GM12878 (cell line): ENCODE results near the gene MVK. TPM values are rescaled to one million over a fixed set of nuclear protein-coding genes. Genes with fewer than 3 reads are reported as not detected.
"Not testable (repeated sequence)": the region's sequence is repeated elsewhere in the genome, so short reads cannot be mapped to it uniquely, and the experiment has no call there.

Experiments
- ATAC-seq: fragments of 200-7000 bp; cut with Tn5 transposase; 3 replicates; pipeline ENCODE4 v1.9.1; 2020; ENCODE audit warnings: mild to moderate bottlenecking, moderate library complexity
- BruUV-seq: library from RNA; stranded (reverse); fragments of 400-500 nt; replicated peaks from 2 replicates; lab custom pipeline; 2021; lab: Mats Ljungman, UMichigan
- CTCF ChIA-PET: fragments of 300-600 bp; sonication (Branson Sonifier 250); formaldehyde crosslinking; extraction: SDS; loops from one replicate; lab custom pipeline; 2021; ENCODE audit warnings: inconsistent platforms; lab: Yijun Ruan, JAX
- POLR2A ChIA-PET: fragments of 350-600 bp; formaldehyde crosslinking; extraction: SDS; loops from one replicate; lab custom pipeline; 2021; ENCODE audit warnings: inconsistent platforms; lab: Charles Lee
- RAD21 ChIA-PET: fragments of 300-600 bp; sonication (Branson Sonifier 250); formaldehyde crosslinking; loops from one replicate; lab custom pipeline; 2023; ENCODE audit warnings: antibody characterized with exemption; ENCODE audit not compliant: unreplicated experiment; lab: Charles Lee
- SMC1A ChIA-PET: fragments of 300-600 bp; sonication (Branson Sonifier 250); formaldehyde crosslinking; loops from one replicate; lab custom pipeline; 2023; ENCODE audit not compliant: unreplicated experiment, uncharacterized antibody; lab: Charles Lee
- DNase-seq: peaks from one replicate; pipeline ENCODE4 v3.0.0-alpha.2; 2011; ENCODE audit warnings: low read depth, low spot score
- FAIRE-seq: peaks from 3 replicates; lab custom pipeline; 2011; peaks lifted over from hg19 to GRCh38; lab: Jason Lieb, UNC
- H2AFZ ChIP-seq: 2 replicates; pipeline ENCODE4 v1.6.0; 2011; ENCODE audit warnings: low read depth, low read length, control low read depth; ENCODE audit not compliant: control insufficient read depth
- H3K27ac ChIP-seq: 2 replicates; pipeline ENCODE4 v1.5.1; 2011; ENCODE audit warnings: control low read depth; ENCODE audit not compliant: control insufficient read depth, insufficient read depth
- H3K27me3 ChIP-seq, 2 experiments: replicated peaks in 1 of 2; 2 replicates each; pipeline versions ENCODE4 v1.6.0 to v1.6.1; 2011; ENCODE audit warnings: low read length in 1 of 2; ENCODE audit not compliant: control insufficient read depth in 2 of 2, insufficient read depth in 2 of 2
- H3K36me3 ChIP-seq, 2 experiments: 2 replicates each; pipeline ENCODE4 v1.5.1; 2011; ENCODE audit warnings: low read length in 1 of 2; ENCODE audit not compliant: control insufficient read depth in 2 of 2, insufficient read depth in 2 of 2
- H3K4me1 ChIP-seq: 2 replicates; pipeline ENCODE4 v1.6.1; 2011; ENCODE audit warnings: mild to moderate bottlenecking, low read length, moderate library complexity, mixed read lengths; ENCODE audit not compliant: control insufficient read depth, insufficient read depth
- H3K4me2 ChIP-seq: 2 replicates; pipeline ENCODE4 v1.6.0; 2011; ENCODE audit warnings: control low read depth; ENCODE audit not compliant: control insufficient read depth, insufficient read depth
- H3K4me3 ChIP-seq: fragments of 200-600 bp; sonication (generic); 2 replicates; pipeline ENCODE4 v1.5.1; 2016
- H3K79me2 ChIP-seq: 2 replicates; pipeline ENCODE4 v1.6.0; 2011; ENCODE audit warnings: low read length; ENCODE audit not compliant: control insufficient read depth, insufficient read depth
- H3K9ac ChIP-seq: 2 replicates; pipeline ENCODE4 v1.8.0; 2011; ENCODE audit warnings: low read length, control low read depth, mixed read lengths; ENCODE audit not compliant: control insufficient read depth, insufficient read depth
- H3K9me3 ChIP-seq: replicated peaks from 3 replicates; pipeline ENCODE4 v1.5.1; 2011; ENCODE audit warnings: mild to moderate bottlenecking, low read length; ENCODE audit not compliant: control insufficient read depth, insufficient read depth
- H4K20me1 ChIP-seq: 2 replicates; pipeline ENCODE4 v1.6.0; 2011; ENCODE audit not compliant: control insufficient read depth, insufficient read depth
- ATF7 ChIP-seq: fragments of 450-650 bp; IDR thresholded peaks from 2 replicates; pipeline ENCODE4 v1.6.1; 2016; ENCODE audit warnings: low read depth, mild to moderate bottlenecking
- CBX5 ChIP-seq: sonication (generic); IDR thresholded peaks from 2 replicates; pipeline ENCODE4 v1.6.1; 2016; ENCODE audit warnings: low read depth, moderate library complexity, mild to moderate bottlenecking, inconsistent platforms
- ESRRA ChIP-seq: IDR thresholded peaks from 2 replicates; pipeline ENCODE4 v1.6.1; 2012; ENCODE audit warnings: mild to moderate bottlenecking, low read length, improper control_type of control experiment
- IKZF1 ChIP-seq: fragments of 450-650 bp; conservative IDR thresholded peaks from 2 replicates; pipeline ENCODE4 v1.6.1; 2017; ENCODE audit warnings: antibody characterized with exemption, mild to moderate bottlenecking
- RAD51 ChIP-seq: fragments of 450-650 bp; IDR thresholded peaks from 2 replicates; pipeline ENCODE4 v1.6.1; 2016; ENCODE audit warnings: moderate library complexity, mild to moderate bottlenecking, inconsistent platforms
- RB1 ChIP-seq: fragments of 450-650 bp; formaldehyde crosslinking; IDR thresholded peaks from 2 replicates; pipeline ENCODE4 v1.6.1; 2017; ENCODE audit warnings: mild to moderate bottlenecking, borderline replicate concordance
- ZZZ3 ChIP-seq: IDR thresholded peaks from 2 replicates; pipeline ENCODE4 v1.6.1; 2011; ENCODE audit warnings: low read depth; ENCODE audit not compliant: control insufficient read depth, insufficient read length
- WGBS: methylation state at CpG from one replicate; pipeline ENCODE4 v1.1.6; 2016; ENCODE audit warnings: low lambda C conversion rate; ENCODE audit not compliant: insufficient replicate concordance, insufficient coverage; ENCODE audit errors: missing lambda C conversion rate; 5-methylcytosine and 5-hydroxymethylcytosine counted together
- in situ Hi-C: fragments of 300-500 bp; cut with MboI; formaldehyde crosslinking; loops from 9 replicates; pipeline ENCODE4 v1.14.3; 2018; ENCODE audit warnings: mixed read lengths
- intact Hi-C: fragments of 100-400 bp; cut with micrococcal nuclease; formaldehyde crosslinking; loops from one replicate; pipeline ENCODE4 v1.14.2; 2022; ENCODE audit not compliant: unreplicated experiment
- polyA plus RNA-seq, 11 experiments: library from polyadenylated mRNA; depleted of rRNA in 4 of 11; unstranded in 6 of 11; stranded (reverse) in 5 of 11; fragments of >200 nt; fragmentation: Nextera tagmentation in 4 of 11; fragmentation: Illumina TruSeq in 1 of 11; extraction: Ambion mirVana in 4 of 11; extraction: Trizol in 1 of 11; gene quantifications; 1 replicate in 1 of 11; 2 replicates in 10 of 11; pipeline versions ENCODE4 v1.2.1 to v1.2.3, GENCODE V29; 2011 to 2016; ENCODE audit warnings: inconsistent platforms in 2 of 11, missing spikeins in 2 of 11, low read depth in 1 of 11
- total RNA-seq, 4 experiments: library from RNA; depleted of rRNA in 3 of 4; stranded (reverse); fragments of >200 nt in 3 of 4; fragmentation: Illumina TruSeq in 1 of 4; extraction: Trizol in 1 of 4; gene quantifications; 2 replicates each; pipeline versions ENCODE4 v1.2.1 to v1.2.3, GENCODE V29; 2013 to 2021
- TF ChIP-seq, protein P1 (sequence below): IDR thresholded peaks from 2 replicates; pipeline ENCODE4 v1.6.1; 2011; ENCODE audit warnings: low read depth, mild to moderate bottlenecking, low read length, moderate library complexity, borderline replicate concordance; ENCODE audit errors: extremely low read depth
- TF ChIP-seq, protein P2 (sequence below): fragments of 150-350 bp; IDR thresholded peaks from 2 replicates; pipeline ENCODE4 v1.6.1; 2016; ENCODE audit warnings: low read depth, low read length

The MVK gene
- total and polyA plus RNA-seq, 10 of the 15 experiments (the other 5 are each of a cell fraction or from before 2014, with no cell fraction given): 0.24 to 46.7 (median 31.9) TPM

DNA sequence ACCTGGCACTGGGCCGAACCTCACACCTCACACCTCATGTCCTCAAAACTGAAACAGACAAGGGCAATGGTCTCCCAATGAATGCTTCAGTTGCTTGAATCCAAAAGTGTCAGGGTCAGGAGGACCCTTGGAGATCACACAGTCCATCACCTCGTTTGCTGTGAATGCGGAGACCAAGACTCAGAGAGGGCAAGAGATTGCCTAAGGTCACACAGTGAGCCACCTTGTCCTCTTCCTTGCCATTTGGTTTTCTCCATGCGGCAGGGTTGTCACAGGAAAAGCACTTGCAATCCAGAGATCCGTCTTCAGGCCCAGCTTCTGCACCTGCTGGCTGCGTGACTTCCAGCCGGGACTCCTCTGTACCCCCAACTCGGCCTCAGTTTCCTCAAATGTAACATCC lies 28.0 kb downstream of the MVK start:
- no peak for ATAC-seq
- 62% methylated on average over 8 of the region's 8 CpGs for WGBS

GRCh38 chr12:109602132-109602531 lies 28.5 kb downstream of the MVK start:
- SMC1A ChIA-PET, BruUV-seq, RAD21 ChIA-PET, H3K27ac ChIP-seq, H3K27me3 ChIP-seq, H4K20me1 ChIP-seq, H3K9ac ChIP-seq, FAIRE-seq, in situ Hi-C loops, H3K4me2 ChIP-seq, H2AFZ ChIP-seq, CTCF ChIA-PET, H3K9me3 ChIP-seq, H3K36me3 ChIP-seq, H3K79me2 ChIP-seq, DNase-seq, intact Hi-C loops, H3K4me3 ChIP-seq, ATAC-seq, H3K4me1 ChIP-seq: not testable (repeated sequence)
- POLR2A ChIA-PET: interaction anchor here (0.6 kb wide), 1 partner anchor 910 kb away, joined by 6 read pairs; no protein-coding TSS in a partner anchor
- 59% methylated on average over 4 of the region's 5 CpGs for WGBS

More for the DNA sequence above, 28.0 kb downstream of the MVK start:
- SMC1A ChIA-PET: no interaction called here
- H3K27me3 ChIP-seq: no peaks in the 10 kb centered on the region
- no TSS peak for BruUV-seq
- H3K4me2 ChIP-seq: no peak overlapping the region
- CTCF ChIA-PET: no interaction called here
- no peak for FAIRE-seq
- no peak for DNase-seq
- POLR2A ChIA-PET: no interaction called here
- H4K20me1 ChIP-seq: no peaks in the 10 kb centered on the region
- RAD21 ChIA-PET: no interaction called here
- H3K9ac ChIP-seq: no peak overlapping the region
- H2AFZ ChIP-seq: no peak overlapping the region
- intact Hi-C loops (no loop called here), in situ Hi-C loops (no loop called here)
- TF ChIP-seq RAD51 (no peak), RB1 (no peak), CBX5 (no peak), ZZZ3 (no peak), ATF7 (no peak), ESRRA (no peak), IKZF1 (no peak)
- TF ChIP-seq, protein P1, sequence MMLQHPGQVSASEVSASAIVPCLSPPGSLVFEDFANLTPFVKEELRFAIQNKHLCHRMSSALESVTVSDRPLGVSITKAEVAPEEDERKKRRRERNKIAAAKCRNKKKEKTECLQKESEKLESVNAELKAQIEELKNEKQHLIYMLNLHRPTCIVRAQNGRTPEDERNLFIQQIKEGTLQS: no peak
- TF ChIP-seq, protein P2, sequence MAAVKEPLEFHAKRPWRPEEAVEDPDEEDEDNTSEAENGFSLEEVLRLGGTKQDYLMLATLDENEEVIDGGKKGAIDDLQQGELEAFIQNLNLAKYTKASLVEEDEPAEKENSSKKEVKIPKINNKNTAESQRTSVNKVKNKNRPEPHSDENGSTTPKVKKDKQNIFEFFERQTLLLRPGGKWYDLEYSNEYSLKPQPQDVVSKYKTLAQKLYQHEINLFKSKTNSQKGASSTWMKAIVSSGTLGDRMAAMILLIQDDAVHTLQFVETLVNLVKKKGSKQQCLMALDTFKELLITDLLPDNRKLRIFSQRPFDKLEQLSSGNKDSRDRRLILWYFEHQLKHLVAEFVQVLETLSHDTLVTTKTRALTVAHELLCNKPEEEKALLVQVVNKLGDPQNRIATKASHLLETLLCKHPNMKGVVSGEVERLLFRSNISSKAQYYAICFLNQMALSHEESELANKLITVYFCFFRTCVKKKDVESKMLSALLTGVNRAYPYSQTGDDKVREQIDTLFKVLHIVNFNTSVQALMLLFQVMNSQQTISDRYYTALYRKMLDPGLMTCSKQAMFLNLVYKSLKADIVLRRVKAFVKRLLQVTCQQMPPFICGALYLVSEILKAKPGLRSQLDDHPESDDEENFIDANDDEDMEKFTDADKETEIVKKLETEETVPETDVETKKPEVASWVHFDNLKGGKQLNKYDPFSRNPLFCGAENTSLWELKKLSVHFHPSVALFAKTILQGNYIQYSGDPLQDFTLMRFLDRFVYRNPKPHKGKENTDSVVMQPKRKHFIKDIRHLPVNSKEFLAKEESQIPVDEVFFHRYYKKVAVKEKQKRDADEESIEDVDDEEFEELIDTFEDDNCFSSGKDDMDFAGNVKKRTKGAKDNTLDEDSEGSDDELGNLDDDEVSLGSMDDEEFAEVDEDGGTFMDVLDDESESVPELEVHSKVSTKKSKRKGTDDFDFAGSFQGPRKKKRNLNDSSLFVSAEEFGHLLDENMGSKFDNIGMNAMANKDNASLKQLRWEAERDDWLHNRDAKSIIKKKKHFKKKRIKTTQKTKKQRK: no peak
- H3K9me3 ChIP-seq: no peaks in the 10 kb centered on the region
- no peak overlapping the region for H3K27ac ChIP-seq
- H3K79me2 ChIP-seq: no peaks in the 10 kb centered on the region
- no peaks in the 10 kb centered on the region for H3K4me1 ChIP-seq
- no peak overlapping the region for H3K4me3 ChIP-seq
- no peaks in the 10 kb centered on the region; a peak in 1 of 4 replicates for H3K36me3 ChIP-seq
